ENCODE results near the gene PLEKHO1. TPM values are rescaled to one million over a fixed set of nuclear protein-coding genes. Genes with fewer than 3 reads are reported as not detected.
A peak's percentile ranks its signal among the peaks of the same experiment; 100 is the strongest.

The PLEKHO1 gene
- total and polyA plus RNA-seq, 4 donors: 41.6 to 88.0 (median 60.1) TPM

- TF ChIP-seq CTCF (IDR thresholded peaks at IDR 0.05; ENCODE audit: control extremely low read depth, extremely low read depth): no peak
- peaks cover 0 to 7% (median under 1%) of the 10 kb centered on the region in 4 donors for H3K9me3 ChIP-seq (ENCODE audit: control insufficient read depth in 4 of 4, insufficient read depth in 3 of 4, low read length in 3 of 4)
- no peaks in the 10 kb centered on the region for H3K27me3 ChIP-seq (ENCODE audit: control insufficient read depth in 3 of 3, insufficient read depth in 3 of 3, low read length in 2 of 3)
- 79 to 90% methylated on average over 2 of the region's 2 CpGs for WGBS, 2 donors
- H3K36me3 ChIP-seq (ENCODE audit: control insufficient read depth in 4 of 4, insufficient read depth in 4 of 4, low read length in 4 of 4): peaks cover 0 to 8% (median 0%) of the 10 kb centered on the region in 4 donors
- peak in 2 of 3 donors; percentile 34 to 39 for DNase-seq
- no peak overlapping the region for H3K9ac ChIP-seq (ENCODE audit: insufficient read depth in 1 of 2, low read length in 2 of 2)
- H3K4me3 ChIP-seq: no peak overlapping the region
- no peak for ATAC-seq (ENCODE audit: insufficient read depth, low FRiP score)
- H3K4me1 ChIP-seq (ENCODE audit: control insufficient read depth in 5 of 5, insufficient read depth in 5 of 5, low read length in 5 of 5): peaks cover 0 to 2% (median 0%) of the 10 kb centered on the region in 5 donors
- no peak overlapping the region for H3K27ac ChIP-seq (ENCODE audit: low read depth in 1 of 2, low read length in 1 of 2)
Measured at GRCh38 chr1:150118716-150119115, 31.0 kb upstream of the PLEKHO1 start.

GRCh38 chr1:150121236-150121862, 28.4 kb upstream of the PLEKHO1 start:
- peaks cover 0 to 1% (median 0%) of the 10 kb centered on the region in 4 donors for H3K9me3 ChIP-seq (ENCODE audit: control insufficient read depth in 4 of 4, insufficient read depth in 3 of 4, low read length in 3 of 4)
- H3K4me1 ChIP-seq (ENCODE audit: control insufficient read depth in 5 of 5, insufficient read depth in 5 of 5, low read length in 5 of 5): peaks cover 0 to 2% (median 0%) of the 10 kb centered on the region in 5 donors
- H3K36me3 ChIP-seq (ENCODE audit: control insufficient read depth in 4 of 4, insufficient read depth in 4 of 4, low read length in 4 of 4): no peaks in the 10 kb centered on the region
- 53 to 81% methylated on average over 1 of the region's 1 CpG for WGBS, 2 donors
- no peak overlapping the region for H3K9ac ChIP-seq (ENCODE audit: insufficient read depth in 1 of 2, low read length in 2 of 2)
- H3K4me3 ChIP-seq: no peak overlapping the region
- ATAC-seq (ENCODE audit: insufficient read depth, low FRiP score) (no peak), DNase-seq (no peak)
- no peak overlapping the region for H3K27ac ChIP-seq (ENCODE audit: low read depth in 1 of 2, low read length in 1 of 2)
- H3K27me3 ChIP-seq (ENCODE audit: control insufficient read depth in 3 of 3, insufficient read depth in 3 of 3, low read length in 2 of 3): no peaks in the 10 kb centered on the region
- TF ChIP-seq CTCF (IDR thresholded peaks at IDR 0.05; ENCODE audit: control extremely low read depth, extremely low read depth): no peak

GRCh38 chr1:150126811-150127210, 22.9 kb upstream of the PLEKHO1 start:
- Histone ChIP-seq H3K27ac (ENCODE audit: low read depth in 1 of 2, low read length in 1 of 2) (no peak overlapping the region), H3K9me3 (ENCODE audit: control insufficient read depth in 4 of 4, insufficient read depth in 3 of 4, low read length in 3 of 4) (peaks cover 0 to 1% (median 0%) of the 10 kb centered on the region in 4 donors), H3K4me3 (no peak overlapping the region), H3K36me3 (ENCODE audit: control insufficient read depth in 4 of 4, insufficient read depth in 4 of 4, low read length in 4 of 4) (peaks cover 0 to 13% (median 2%) of the 10 kb centered on the region in 4 donors), H3K9ac (ENCODE audit: insufficient read depth in 1 of 2, low read length in 2 of 2) (no peak overlapping the region), H3K4me1 (ENCODE audit: control insufficient read depth in 5 of 5, insufficient read depth in 5 of 5, low read length in 5 of 5) (no peaks in the 10 kb centered on the region), H3K27me3 (ENCODE audit: control insufficient read depth in 3 of 3, insufficient read depth in 3 of 3, low read length in 2 of 3) (no peaks in the 10 kb centered on the region)
- ATAC-seq (ENCODE audit: insufficient read depth, low FRiP score) (no peak), DNase-seq (no peak)
- no peak for TF ChIP-seq CTCF (IDR thresholded peaks at IDR 0.05; ENCODE audit: control extremely low read depth, extremely low read depth)
- WGBS, 2 donors: 93 to 98% methylated on average over 2 of the region's 2 CpGs

- DNase-seq (no peak), ATAC-seq (ENCODE audit: insufficient read depth, low FRiP score) (no peak)
- Histone ChIP-seq H3K9ac (ENCODE audit: insufficient read depth in 1 of 2, low read length in 2 of 2) (no peak overlapping the region), H3K4me3 (no peak overlapping the region), H3K36me3 (ENCODE audit: control insufficient read depth in 4 of 4, insufficient read depth in 4 of 4, low read length in 4 of 4) (peaks cover 0 to 13% (median 2%) of the 10 kb centered on the region in 4 donors), H3K27ac (ENCODE audit: low read depth in 1 of 2, low read length in 1 of 2) (no peak overlapping the region), H3K4me1 (ENCODE audit: control insufficient read depth in 5 of 5, insufficient read depth in 5 of 5, low read length in 5 of 5) (no peaks in the 10 kb centered on the region), H3K27me3 (ENCODE audit: control insufficient read depth in 3 of 3, insufficient read depth in 3 of 3, low read length in 2 of 3) (no peaks in the 10 kb centered on the region), H3K9me3 (ENCODE audit: control insufficient read depth in 4 of 4, insufficient read depth in 3 of 4, low read length in 3 of 4) (no peaks in the 10 kb centered on the region)
- TF ChIP-seq CTCF (IDR thresholded peaks at IDR 0.05; ENCODE audit: control extremely low read depth, extremely low read depth): no peak
Measured at GRCh38 chr1:150127464-150127863, 22.3 kb upstream of the PLEKHO1 start.
